GM21515 (cell line): Measurements from ENCODE around the gene HYDIN.
"Not testable (repeated sequence)": the region's sequence is repeated elsewhere in the genome, so short reads cannot be mapped to it uniquely, and the experiment has no call there.

Source experiments
- ATAC-seq: cut with Tn5 transposase; IDR thresholded peaks from one replicate; pipeline ENCODE4 v1.9.1; 2021; ENCODE audit not compliant: unreplicated experiment

The HYDIN gene

DNA sequence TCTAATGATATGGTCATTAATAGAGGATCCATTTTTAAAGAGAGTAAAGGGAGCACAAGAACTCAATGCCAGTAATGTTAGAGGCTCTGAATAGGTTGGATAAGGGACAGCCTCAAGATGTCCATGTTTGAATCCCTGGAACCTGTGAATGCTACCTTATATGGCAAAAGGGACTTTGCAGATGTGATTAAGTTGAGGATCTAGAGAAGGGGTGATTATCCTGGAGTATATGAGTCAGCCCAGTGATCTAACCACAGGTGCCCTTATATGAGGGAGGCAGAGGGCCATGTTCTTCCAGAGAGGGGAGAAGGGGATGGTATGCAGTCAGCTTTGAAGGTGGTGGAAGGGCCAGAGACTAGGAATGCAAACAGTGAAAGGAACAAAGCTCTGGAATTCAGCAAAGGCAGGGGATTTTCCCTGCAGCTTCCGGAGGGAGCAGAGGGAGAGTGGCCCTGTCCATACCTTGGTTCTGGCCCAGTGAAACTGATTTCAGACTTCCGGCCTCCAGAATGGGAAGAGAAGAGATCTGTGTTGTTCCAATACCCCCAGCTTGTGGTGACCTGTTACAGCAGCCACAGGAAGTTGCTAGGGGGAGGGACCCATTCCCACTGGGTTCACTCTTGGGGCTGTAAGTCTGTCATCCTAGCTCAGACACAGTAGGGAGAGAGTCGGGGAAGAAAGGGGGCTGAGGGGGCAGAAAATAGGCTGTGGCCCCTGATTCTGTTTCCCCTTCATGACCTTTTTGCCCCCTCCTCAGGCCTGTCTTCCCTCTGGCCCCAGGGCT, 220.9 kb downstream of the HYDIN start:
- not testable (repeated sequence) for ATAC-seq

DNA sequence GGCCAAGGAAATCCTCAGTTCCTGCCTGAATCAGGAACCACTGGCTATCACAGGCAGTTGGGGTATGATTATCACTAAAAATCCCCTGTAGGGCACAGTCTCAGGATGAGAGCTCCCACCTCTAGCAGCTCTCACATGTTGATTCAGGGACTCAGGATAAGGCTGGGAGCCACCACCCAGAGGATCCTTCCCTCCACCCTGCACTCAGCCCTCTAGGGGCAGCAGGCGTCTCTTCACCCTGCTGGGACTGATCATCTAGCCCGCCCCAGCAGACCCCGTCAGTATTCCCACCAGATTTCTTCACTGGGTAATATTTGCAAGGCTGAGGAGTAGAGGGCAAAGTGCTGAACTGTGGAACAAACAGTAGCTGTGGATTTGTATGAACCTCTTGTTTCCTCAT, 224.0 kb downstream of the HYDIN start:
- ATAC-seq: not testable (repeated sequence)

DNA sequence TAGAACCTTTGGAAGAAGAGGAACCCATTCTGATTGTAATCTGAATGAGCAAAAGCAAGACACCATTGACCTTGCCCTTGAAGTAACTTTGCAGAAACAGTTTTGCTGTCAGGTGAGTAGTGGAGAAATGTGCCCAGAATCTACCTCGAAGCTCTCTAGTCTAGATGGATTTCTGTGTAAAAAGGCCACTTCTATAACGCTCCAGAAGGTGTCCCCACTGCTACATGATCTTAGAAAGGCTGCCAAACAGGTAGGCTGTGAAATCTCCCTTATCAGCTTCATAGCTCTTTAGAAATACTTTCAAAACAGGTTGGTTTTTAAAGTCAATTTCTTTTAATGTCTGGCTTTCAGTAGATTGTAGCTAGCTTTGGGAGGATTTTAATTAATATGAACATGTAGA, 230.8 kb downstream of the HYDIN start:
- not testable (repeated sequence) for ATAC-seq

DNA sequence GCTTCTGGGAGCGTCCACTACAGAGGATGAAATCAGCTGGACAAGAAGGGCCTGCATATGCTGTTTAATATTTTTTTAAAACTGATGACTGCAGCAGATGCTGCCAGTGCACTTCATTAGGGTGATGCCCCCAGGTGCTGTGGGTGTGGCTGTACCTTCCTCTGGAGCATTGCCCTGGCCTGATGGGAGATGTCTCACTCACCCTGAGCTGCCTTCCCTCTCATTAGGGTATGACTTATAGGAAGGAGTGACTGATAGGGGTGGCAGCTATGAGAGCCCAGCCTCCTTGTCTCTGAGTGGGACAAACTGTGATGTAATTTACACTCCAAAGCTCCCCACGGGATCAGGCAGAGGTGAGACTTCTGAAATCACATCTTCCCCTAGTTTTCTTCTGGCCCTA, 234.7 kb downstream of the HYDIN start:
- ATAC-seq: not testable (repeated sequence)

DNA sequence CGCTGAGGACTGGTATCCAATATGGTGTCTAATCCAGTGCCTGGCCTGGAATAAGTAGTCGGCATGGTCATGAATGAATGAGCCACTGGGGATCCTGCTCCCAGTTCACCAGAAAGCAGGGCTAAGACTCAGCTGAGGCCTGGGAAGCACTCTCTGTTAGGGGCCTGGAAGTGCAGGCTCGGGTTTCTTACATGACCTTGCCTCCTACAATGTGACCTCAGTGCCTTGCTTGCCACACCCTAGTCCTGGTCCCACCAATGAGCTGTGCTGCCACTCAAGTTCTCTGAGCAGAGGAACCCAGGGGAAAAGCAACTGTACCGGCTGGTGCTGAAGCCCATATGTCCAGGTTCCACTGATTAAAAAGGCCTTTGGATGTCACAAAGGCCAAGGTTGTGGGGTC, 238.0 kb downstream of the HYDIN start:
- ATAC-seq: not testable (repeated sequence)

DNA sequence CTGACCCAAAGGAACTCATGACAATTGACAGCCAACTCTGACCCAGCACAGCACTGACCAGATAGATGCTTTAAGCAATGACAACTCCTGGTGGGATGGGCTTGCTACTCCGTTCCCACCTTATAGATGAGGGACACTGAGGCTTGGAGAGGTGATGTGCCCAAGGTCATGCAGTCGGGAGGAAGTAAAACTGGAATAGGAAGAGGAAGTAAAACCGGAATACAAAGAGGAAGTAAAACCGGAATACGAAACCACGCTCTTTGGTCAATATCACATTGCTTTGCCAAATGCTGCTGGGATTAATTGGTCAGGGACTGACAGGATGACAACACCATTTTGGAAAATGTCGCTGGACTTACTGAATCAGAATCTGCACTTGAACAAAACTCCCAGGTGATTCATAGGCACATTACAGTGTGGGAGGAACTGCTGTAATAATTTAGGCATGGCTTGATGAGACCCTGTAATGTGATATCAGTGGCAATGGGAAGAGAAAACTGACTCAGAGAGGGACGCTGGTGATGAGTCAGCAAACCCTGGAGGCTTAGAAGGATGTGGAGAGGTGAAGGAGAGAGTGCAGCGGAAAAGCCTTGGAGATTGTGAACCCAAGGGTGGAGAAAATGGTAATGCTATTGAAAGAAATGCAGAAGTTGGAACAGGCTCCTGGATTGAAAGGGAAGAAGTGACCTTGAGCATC, 243.4 kb downstream of the HYDIN start:
- ATAC-seq: not testable (repeated sequence)

DNA sequence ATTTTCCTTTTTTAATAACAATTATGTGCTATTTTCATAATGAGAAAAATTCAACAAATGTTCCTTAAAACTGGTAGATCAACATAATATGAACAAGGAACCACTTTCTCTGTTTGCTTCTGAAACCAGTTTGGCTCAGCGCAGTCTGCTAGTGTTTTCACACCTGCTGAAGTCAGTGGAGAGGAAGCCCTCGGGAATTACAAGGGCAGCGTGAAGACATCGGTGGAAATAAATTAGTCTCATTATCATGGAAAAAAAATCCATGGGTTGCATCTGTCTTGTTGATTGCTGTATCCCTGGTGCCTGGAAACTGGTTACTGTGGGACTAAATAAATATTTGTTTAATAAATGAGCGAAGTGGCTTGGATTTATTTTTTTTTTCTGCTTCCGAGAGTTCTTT, 245.8 kb downstream of the HYDIN start:
- not testable (repeated sequence) for ATAC-seq

DNA sequence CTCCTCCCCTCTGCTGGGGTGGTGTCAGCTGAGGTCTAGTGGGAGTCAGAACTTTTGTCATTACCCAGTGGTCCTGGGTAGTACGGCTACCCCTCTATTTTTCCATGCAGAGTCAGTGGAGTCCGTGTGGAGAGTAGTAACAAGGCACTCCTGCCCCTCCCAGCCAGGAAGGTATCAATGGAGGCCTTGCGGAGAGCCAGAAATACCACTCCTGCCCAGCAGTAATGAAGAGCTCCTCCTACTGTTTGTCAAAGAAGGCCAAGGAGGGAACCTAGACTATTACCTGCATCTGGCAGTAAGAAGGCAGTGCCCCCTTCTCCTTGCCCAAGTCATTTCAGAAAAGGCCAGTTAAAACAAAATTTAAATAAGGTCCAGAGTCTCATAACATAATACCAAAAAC, 262.2 kb downstream of the HYDIN start:
- not testable (repeated sequence) for ATAC-seq

DNA sequence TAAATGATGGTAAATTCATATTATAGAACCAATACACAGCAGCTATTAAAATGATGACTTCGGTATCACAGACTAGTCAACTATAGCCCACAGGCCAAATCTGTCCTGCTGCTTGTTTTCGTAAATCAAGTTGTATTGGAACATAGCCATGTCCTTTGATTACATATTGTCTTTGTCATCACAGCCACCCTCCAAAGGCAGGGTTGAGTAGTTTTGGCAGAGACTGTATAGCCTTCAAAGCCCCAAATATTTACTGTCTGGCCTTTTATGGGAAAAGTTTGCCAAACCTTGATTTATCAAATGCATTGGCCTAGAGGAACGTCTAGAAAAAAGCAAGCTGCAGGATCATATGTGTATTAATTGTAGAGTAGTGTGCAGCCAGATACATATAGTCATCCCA, 270.4 kb downstream of the HYDIN start:
- ATAC-seq: not testable (repeated sequence)

DNA sequence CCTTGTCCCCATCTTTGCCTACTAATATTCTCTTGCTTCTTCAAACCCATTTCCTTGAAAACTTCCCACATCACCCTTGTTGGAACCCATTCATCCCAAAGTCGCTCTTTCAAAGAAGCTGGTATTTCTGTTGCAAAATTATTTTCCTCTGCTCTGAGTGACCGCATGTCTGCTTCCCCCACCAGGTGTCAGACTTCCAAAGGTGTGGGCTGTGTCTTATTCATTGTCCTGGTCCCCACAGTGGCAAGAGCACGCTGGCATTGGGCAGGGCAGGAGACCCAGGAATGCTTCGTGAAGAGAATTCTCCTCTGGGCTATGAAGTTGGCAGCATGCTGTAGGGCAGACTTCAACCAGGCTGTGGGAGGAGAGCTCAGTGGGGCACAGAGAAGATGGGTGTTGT, 275.6 kb downstream of the HYDIN start:
- not testable (repeated sequence) for ATAC-seq

DNA sequence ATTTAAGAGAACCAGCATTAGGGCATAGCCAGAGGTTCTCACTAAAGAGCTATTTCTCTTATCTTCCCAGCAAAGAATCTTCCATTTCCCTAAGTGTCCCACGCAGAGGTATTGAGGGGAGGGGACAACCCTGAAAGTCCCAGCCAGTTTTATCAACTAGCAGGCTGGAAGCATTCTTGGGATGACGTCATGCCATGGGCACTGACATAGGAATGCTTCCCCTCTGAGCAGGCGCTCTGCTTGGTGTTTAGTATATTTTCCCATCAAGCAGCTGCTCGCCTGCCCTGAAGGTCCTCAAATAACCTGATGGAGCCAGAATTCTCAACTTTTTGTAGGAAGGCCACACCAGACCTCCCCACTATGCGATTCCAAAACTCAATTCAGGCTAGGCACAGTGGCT, 276.7 kb downstream of the HYDIN start:
- not testable (repeated sequence) for ATAC-seq

DNA sequence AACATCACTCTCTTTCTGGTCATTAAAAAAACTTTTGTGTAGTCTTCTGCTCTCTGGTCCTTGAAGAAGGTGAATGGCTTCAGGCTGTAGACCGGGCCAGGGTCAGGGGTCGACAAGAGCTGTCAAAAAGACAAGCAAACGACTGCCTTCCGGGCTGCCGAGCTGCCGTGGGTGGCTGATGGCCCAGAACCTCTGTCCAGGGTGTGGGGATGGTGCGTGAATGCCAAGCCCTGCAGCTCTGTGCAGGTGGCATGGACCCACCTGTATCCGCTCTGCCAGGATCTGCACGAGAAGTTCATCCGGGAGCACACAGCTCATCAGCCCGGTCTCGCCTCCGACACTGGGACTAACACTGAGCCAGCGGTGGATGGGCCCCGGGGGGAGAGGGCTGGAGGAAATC, 287.0 kb downstream of the HYDIN start:
- not testable (repeated sequence) for ATAC-seq

DNA sequence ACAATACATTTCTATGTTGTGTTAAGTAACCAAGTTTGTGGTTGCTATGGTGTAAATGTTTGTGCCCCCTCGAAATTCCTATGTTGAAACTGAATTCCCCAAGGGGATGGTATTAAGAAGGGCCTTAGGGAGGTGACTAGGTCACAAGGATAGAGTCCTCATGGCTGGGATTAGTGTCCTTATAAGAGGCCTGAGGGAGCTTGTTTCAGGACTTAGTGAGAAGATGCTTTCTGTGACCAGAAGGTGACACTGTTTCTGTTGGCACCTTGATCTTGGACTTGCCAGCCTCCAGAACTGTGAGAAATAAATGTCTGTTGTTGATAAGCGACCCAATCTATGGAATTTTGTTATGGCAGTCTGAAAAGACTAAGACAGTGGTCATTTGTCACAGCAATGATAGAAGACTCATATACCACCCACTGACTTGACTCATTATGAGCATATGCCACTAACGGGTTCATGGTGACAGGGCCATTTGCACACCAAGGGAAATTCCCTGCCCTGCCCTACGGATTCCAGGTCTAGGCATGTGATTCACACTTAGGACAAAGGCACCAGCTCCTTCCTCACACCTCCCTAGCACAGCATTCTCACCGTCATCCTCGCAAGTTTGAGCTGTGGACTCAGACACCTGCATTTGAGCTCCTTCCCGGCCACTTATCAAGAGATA, 290.7 kb downstream of the HYDIN start:
- not testable (repeated sequence) for ATAC-seq

DNA sequence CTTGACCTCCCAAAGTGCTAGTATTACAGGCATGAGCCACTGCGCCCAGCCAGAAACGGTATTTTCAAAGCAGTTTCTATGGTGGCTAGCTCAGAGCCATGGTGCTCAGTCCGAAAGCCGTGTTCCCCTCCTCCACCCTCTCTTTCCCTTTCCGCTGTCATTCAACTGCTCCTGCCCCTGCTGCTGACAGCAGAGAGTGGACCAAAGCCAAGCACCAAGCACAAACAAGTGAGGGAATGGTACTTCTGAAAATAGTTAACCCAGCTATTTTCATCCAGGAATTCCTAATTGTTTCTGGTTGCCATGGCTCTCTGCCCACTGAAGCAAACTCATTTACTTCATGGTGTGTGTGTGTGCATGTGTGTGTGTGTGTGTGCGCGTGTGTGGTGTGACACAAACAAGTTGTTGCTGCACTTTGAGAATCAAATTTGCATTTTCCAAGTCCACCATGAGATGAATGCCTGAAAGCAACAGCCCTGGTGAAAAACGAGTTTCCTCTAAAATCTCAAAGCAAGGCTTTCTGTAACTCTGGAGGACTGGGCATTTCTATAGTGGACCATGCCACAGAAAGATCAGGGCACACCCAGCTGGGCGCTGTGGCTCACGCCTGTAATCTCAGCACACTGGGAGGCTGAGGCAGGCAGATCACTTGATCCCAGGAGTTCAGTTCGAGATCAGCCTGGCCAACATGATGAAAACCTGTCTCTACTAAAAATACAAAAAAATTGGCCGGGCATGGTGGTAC, 293.6 kb downstream of the HYDIN start:
- not testable (repeated sequence) for ATAC-seq

DNA sequence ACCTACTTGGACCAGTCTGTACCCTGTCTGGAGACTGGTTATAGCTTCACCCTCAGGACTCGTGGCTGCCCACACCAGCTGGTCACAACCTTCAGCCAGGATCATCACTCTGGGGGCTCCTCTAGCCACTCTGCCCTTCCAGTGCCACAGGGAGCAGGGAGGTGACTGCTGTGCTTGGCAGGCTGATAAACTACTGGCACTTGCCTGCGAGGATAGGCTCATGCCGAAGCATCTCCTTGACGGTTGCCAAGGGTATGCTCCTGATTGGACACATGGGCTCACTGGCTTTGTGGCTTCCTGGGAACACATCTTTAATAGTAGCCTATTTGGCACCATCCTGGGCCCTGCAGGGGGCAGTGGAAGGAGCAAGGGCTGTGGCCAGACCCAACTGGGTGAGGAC, 295.2 kb downstream of the HYDIN start:
- ATAC-seq: not testable (repeated sequence)

DNA sequence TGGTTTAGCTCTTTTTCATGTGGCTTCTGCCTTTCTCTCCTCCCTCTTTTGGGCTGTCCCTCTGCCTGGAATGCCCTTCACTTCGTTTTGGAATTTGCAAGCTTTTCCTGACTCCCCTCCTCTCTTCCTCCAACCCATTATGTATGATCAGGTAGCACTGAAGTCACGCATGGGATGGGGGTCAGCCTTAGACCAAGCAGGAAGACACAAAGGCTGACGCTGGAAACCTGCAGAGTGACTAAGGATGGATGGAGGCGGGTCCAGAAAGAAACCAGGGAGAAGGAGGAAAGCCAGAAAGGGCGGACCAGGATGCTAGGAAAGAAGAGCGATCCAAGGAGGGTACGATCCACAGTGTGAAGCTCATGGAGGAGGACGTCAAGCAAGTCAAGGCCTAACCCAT, 296.8 kb downstream of the HYDIN start:
- ATAC-seq: not testable (repeated sequence)

DNA sequence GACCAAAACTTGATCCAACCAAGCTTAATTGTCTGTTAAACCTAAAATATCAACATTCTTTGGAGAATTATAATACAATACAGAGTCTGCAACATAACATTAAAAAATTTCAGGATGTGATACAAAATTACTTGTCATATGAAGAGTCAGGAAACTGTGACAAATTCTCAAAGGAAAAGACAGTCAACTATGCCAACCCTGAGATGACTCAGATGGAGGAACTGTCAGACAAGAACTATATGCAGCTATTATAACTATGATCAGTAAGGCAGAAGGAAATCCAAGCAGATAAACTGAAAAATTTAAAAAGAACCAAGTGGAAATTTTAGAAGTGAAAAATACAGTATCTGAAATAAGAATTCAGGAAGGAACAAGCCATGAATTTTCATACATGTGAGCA, 299.8 kb downstream of the HYDIN start:
- not testable (repeated sequence) for ATAC-seq

DNA sequence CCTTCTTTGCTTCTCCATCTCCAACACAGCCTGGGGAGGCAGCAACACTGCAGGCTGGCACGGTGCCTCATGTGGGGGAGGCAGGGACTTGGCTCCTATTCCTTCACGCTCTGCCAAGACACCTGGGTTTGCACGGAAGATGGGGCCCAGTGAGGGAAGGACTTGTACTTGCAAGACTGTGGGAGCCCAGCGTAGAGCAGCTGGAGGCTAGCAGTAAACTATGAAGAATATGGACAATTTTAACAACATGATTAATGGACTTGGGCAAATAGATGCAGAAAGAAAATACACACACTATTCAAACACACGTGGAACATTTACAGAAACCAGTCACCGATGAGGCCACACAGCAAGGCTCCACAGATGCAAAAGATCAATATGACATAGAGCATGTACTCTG, 308.4 kb downstream of the HYDIN start:
- ATAC-seq: not testable (repeated sequence)

DNA sequence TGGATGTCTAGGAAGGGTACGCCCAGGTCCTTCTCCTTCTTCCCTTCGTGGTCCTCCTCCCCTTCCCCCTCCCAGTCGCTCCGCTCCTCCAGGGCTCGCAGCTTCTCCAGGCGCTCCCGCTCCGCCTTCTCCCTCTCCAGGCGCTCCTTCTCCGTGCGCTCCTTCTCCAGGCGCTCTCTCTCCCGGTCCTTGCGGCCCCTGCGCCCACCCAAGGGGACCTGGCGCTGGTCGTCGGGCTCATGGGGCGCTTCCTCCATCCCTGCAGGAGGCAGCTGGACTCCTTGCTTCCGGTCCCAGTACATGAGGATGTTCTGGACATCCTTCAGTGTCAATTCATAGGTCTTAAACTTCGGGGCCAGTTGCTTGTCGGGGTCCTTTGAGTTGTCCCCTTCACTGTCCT, 309.9 kb downstream of the HYDIN start:
- ATAC-seq: not testable (repeated sequence)

DNA sequence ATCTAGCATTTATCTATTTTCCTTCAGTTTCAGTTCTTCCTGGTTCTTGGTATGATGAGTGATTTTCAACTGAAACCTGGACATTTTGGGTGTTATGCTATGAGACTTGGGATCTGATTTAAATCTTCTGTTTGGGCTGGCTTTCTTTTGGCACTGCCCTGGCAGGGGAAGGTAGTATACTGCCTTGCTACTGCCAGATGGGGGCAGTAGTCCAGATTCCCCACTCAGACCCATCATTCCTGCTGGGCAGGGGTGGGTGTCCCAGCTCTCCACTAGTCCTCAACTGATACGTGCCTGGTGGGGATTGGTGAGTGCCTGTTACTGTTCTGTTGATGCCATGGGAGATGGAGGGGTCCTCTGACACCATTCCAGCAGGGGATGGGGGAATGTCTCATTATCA, 342.3 kb downstream of the HYDIN start:
- ATAC-seq: not testable (repeated sequence)

DNA sequence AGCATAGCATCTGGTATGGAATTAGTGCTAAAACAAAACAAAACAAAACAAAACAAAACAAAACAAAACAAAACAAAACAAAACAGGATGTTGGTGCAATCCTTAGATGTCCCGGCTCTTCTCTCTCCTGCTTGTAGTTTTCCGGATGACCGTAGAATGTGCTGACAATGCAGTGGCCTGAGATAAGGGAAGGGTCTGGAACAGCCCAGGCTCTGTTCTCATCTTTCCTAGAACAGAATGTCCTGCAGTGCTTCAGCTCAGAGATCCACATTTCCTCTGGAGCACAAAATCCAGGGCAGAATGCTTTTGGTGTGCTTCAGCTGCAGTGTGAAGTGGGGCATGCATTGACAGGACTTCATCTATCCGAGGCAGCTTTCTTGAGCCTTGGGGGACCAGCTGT, 345.9 kb downstream of the HYDIN start:
- not testable (repeated sequence) for ATAC-seq
